ENCODE results near the gene PDPK1.

GRCh38 chr16:2591476-2592240 is 53.8 kb downstream of the PDPK1 start:
- TF ChIP-seq GATA2 (IDR thresholded peaks at IDR 0.05; ENCODE audit: low read depth, low read length) = no peak
- no peak for TF ChIP-seq GATA3 (IDR thresholded peaks at IDR 0.05; ENCODE audit: low read depth, low read length)

Measured in SH-SY5Y (cell line).